Right lobe of liver (tissue), 4 donors: Measurements from ENCODE around the gene C1orf210.

Source experiments
- POLR2A ChIP-seq: fragments of 450-650 bp; IDR thresholded peaks from one replicate; pipeline ENCODE4 v1.6.1; 2017; ENCODE audit warnings: antibody characterized with exemption, mild to moderate bottlenecking
- TF ChIP-seq, protein P1 (sequence below), 4 donors: fragments of 200-600 bp in 3 of 4; fragments of 450-650 bp in 1 of 4; IDR thresholded peaks; one replicate each; pipeline versions ENCODE4 v1.5.1 to v1.8.0; 2016 to 2022; ENCODE audit warnings: antibody characterized with exemption in 4 of 4, mild to moderate bottlenecking in 2 of 4
- donor health status: DM: no; HTN: no; CAD: no.
- donor health status: DM: no; HTN: no; CAD: no.
- donor health status: DM: no; HTN: yes; CAD: no.

DNA sequence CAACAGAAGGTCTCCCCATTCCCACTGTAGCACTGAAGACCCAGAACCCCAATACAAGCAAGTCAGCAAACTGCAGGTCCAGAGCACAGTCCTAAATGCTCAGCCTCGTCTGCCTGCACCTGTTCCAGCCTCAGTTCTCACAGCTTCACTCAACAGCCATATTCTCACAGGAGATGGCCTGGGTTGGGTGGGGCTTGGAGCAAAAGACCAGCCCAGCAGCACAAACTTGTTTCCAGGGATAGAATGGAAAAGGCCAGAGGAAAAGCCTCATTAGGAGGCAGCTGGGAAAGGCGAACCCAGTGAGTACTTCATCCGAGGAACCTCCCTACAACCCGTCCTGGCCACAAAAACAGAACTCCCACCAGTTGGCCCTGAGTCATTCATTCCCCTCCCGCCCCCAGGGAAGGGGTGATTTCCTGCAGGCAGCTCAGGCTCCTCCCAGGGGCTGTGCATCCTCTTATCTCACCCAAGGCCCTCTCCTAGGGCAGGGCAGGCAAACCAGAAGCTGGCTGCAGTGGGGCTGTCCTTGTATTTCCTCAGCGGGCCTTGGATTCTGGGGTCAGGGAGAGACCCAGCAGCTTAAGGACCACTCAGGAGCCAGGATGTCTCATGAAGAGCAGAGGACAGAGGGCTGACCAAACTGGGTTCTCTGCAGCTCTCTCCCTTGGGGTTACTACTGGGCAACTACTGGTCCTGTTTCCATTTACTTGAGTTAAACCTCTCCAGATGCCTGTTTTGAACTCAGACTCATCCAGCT is 44.8 kb upstream of the C1orf210 start:
- TF ChIP-seq, protein P1, sequence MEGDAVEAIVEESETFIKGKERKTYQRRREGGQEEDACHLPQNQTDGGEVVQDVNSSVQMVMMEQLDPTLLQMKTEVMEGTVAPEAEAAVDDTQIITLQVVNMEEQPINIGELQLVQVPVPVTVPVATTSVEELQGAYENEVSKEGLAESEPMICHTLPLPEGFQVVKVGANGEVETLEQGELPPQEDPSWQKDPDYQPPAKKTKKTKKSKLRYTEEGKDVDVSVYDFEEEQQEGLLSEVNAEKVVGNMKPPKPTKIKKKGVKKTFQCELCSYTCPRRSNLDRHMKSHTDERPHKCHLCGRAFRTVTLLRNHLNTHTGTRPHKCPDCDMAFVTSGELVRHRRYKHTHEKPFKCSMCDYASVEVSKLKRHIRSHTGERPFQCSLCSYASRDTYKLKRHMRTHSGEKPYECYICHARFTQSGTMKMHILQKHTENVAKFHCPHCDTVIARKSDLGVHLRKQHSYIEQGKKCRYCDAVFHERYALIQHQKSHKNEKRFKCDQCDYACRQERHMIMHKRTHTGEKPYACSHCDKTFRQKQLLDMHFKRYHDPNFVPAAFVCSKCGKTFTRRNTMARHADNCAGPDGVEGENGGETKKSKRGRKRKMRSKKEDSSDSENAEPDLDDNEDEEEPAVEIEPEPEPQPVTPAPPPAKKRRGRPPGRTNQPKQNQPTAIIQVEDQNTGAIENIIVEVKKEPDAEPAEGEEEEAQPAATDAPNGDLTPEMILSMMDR (IDR thresholded peaks at IDR 0.05) = no peak
- TF ChIP-seq POLR2A = no peak
